T-helper 2 cell treated with Interferon-gamma antibody and Interleukin-4, amounts not matched to agents 5 μg/mL and 100 μg/mL, for 36 hours (primary cell): ENCODE results near the gene TNFSF11.

ENCODE experiments used
- DNase-seq: peaks from one replicate; pipeline ENCODE4 v3.0.0; 2021; ENCODE audit warnings: low spot score
- H3K27ac Mint-ChIP-seq: one replicate; pipeline ENCODE4 v1.8.0; 2021; ENCODE audit warnings: mild to moderate bottlenecking, mixed read lengths
- H3K27me3 Mint-ChIP-seq: one replicate; pipeline ENCODE4 v1.8.0; 2021; ENCODE audit warnings: low read depth, mixed read lengths
- H3K36me3 Mint-ChIP-seq: one replicate; pipeline ENCODE4 v1.8.0; 2021; ENCODE audit warnings: low read depth, mixed read lengths
- H3K4me1 Mint-ChIP-seq: one replicate; pipeline ENCODE4 v1.8.0; 2021; ENCODE audit warnings: low read depth, mixed read lengths
- H3K4me3 Mint-ChIP-seq: one replicate; pipeline ENCODE4 v1.8.0; 2022; ENCODE audit warnings: mild to moderate bottlenecking, moderate library complexity, mixed read lengths
- H3K9me3 Mint-ChIP-seq: one replicate; pipeline ENCODE4 v1.8.0; 2021; ENCODE audit warnings: mixed read lengths

Gene TNFSF11

DNA sequence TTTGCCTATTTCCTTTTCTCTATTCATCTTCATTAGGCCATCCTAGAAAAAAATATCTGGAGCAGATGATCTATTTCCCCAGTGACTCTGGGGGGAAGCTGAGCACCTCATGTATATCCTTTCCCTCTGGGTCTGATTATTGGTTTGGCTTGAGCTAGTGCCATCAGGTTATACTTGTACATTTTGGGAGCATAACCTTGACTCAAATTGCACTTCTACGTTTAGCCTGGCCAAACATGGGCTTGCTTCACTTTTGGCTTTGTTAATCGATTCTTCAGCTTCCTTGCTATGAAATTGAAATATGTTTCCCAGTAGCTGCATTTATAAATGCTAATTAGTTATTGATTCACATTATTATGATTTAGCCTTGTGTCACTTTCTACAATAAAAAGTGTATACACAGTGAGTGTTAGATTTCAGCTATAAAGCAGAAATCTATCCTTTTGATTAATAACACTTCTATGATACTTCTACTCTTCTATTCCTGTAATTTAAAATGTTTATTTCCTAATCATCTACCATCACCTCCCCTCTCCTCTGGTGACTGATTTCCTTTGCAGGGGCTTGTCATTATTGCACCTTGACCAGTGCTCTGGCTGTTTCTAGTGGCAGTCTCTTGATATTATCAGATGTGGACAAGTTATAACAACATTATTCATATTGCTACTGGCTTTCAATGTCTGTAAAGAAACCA is 37.3 kb downstream of the TNFSF11 start:
- Mint-ChIP-seq H3K9me3 (no peaks in the 10 kb centered on the region), H3K4me1 (no peaks in the 10 kb centered on the region), H3K27me3 (peaks cover 2% of the 10 kb centered on the region), H3K36me3 (no peaks in the 10 kb centered on the region), H3K27ac (no peak overlapping the region), H3K4me3 (no peak overlapping the region)
- no peak for DNase-seq

DNA sequence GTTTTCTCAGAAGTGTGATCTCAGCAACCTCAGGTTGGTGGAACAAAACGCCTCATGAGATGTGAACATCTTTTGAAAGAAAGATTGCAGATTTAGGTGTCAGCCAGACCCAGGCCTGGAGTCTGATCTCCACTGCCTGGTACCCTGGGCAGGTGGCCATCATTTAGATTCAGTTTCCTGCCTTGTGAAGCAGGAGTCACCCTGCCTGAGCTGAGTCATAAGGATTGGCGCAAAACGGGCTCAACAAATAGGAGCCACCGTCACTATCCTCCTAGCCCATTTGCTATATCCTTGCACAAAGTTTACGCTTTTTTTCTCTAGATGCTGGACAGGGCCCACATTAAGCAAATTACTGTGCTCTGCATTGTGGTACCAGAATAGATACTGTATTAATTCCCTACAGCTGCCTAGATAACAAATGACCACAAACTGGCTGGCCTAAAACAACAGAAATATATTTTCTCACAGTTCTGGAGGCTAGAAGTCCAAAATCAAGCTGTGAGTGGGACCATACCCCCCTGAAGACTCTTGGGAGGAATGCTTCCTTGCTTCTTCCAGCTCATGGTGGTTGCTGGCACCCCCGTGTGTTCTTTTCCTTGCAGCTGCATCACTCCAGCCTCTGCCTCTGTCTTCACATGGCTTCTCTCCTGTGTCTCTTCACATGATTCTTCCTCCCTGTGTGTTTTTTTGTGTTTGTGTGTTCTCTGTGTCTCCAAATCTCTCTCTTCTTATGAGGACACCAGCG is 38.2 kb downstream of the TNFSF11 start:
- Mint-ChIP-seq H3K4me3 (no peak overlapping the region), H3K9me3 (no peaks in the 10 kb centered on the region), H3K36me3 (no peaks in the 10 kb centered on the region), H3K27me3 (peaks cover 1% of the 10 kb centered on the region), H3K27ac (no peak overlapping the region), H3K4me1 (no peaks in the 10 kb centered on the region)
- no peak for DNase-seq

DNA sequence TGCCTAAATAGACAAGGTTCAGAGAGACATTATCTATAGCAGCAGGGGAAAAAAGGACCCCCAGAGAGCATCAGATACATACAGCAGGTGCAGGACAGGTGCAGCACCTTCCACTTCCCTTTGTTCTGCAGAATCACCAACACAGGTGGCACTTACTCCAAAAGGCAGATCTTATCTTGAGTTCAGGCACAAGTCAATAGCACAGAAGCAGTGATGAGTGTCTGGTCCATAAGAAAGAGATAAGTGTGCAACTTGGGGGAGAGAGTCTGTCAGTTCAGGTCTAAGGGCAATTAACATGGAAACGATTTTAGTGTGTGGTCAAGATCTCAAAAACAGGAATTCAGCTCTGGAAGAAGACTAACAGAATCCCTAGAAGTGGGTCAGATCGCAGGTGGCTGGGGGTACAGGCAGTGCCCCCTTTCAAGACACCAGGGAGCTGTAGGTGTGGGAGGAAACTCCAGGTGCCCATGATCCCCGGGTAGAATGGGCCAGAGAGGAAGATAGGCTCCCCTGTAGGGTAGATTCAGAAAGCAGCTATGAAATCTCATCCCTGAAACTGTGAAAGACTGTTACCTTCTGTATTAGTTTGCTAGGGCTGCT is 40.6 kb downstream of the TNFSF11 start:
- H3K27me3 Mint-ChIP-seq: peaks cover 2% of the 10 kb centered on the region
- no peaks in the 10 kb centered on the region for H3K4me1 Mint-ChIP-seq
- no peaks in the 10 kb centered on the region for H3K36me3 Mint-ChIP-seq
- H3K9me3 Mint-ChIP-seq: no peaks in the 10 kb centered on the region
- DNase-seq: no peak
- no peak overlapping the region for H3K27ac Mint-ChIP-seq
- no peak overlapping the region for H3K4me3 Mint-ChIP-seq

DNA sequence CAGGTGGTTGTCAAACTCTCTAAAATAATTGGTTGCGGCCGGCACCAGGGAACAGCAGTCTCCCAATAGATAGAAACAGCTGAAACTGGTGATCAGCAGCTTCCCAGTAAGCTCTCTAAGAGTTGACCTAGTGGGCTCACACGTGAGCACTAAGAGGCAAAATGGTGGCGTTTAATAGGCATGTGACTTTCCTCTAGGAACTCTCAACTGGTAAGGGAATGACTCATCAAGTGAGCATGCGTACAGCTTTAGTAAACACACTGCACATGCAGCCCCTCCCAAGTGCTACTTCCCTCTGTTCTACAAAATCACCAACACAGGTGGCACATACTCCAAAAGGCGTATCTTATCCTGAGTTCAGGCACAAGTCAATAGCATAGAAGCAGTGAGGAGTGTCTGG is 41.7 kb downstream of the TNFSF11 start:
- Mint-ChIP-seq H3K27ac (no peak overlapping the region), H3K36me3 (no peaks in the 10 kb centered on the region), H3K4me1 (no peaks in the 10 kb centered on the region), H3K4me3 (no peak overlapping the region), H3K27me3 (peaks cover 6% of the 10 kb centered on the region), H3K9me3 (no peaks in the 10 kb centered on the region)
- DNase-seq: no peak

DNA sequence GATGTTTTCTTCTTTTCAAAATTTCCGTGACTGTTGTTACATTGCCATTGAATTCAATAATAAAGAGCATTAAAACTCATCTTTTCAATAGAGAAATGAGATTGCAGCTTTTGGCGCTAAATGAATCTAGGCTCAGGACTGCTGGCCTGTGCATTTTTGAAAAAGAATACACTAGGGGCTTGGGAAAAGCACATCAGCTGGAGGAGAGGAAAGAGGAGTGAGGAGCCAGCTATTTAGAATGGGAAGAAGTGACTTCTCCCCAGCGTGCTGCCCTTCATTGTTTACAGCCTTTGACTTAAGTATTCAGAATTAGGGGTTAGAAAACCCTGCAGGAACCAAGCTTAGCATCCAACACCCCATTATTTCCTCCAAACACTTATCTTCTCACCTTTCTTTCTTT is 43.3 kb downstream of the TNFSF11 start:
- peaks cover 11% of the 10 kb centered on the region for H3K27me3 Mint-ChIP-seq
- H3K27ac Mint-ChIP-seq: no peak overlapping the region
- H3K9me3 Mint-ChIP-seq: no peaks in the 10 kb centered on the region
- H3K4me3 Mint-ChIP-seq: no peak overlapping the region
- no peaks in the 10 kb centered on the region for H3K36me3 Mint-ChIP-seq
- no peak for DNase-seq
- H3K4me1 Mint-ChIP-seq: no peaks in the 10 kb centered on the region

DNA sequence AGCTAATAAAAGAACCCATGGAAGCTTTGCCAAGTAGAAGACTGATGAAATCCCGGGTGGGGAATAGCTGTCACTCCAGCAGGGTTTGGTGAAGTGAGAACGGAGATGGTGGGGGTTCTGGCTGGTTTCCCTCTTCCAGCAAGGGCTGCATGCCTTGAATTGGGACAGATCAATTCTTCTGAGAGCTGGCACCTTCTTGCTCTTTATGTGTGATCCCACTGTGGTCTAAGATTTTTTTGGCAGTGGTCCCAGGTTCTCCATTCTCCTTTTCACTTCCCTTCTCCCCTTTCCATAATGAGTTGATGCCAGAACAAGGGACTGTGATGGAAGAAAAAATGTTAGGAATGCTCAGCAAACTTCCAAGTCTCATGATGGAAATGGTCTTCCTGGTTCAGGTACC is 50.0 kb downstream of the TNFSF11 start:
- Mint-ChIP-seq H3K36me3 (no peaks in the 10 kb centered on the region), H3K4me1 (no peaks in the 10 kb centered on the region), H3K27me3 (peaks cover 17% of the 10 kb centered on the region), H3K4me3 (no peak overlapping the region), H3K27ac (no peak overlapping the region), H3K9me3 (no peaks in the 10 kb centered on the region)
- no peak for DNase-seq

DNA sequence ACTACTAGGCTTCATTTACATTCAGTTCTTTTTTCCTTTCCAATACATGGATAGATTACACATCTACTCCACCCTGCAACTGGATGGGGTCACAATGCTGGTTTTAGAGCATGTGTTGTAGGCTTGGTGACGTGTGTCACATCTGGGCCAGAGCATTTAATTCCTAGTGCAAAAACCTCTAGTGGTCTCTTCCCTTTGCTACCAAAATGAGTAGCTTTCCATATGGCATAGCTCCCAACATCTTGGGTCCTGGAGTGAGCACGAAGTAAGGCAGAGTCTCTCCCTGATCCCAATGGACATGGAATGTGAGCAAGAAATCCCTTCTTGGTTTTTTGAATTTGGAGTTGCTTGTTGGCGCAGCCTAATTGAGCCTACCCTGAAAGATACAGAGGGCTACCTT is 51.7 kb downstream of the TNFSF11 start:
- no peaks in the 10 kb centered on the region for H3K36me3 Mint-ChIP-seq
- H3K4me3 Mint-ChIP-seq: no peak overlapping the region
- peaks cover 14% of the 10 kb centered on the region for H3K27me3 Mint-ChIP-seq
- DNase-seq: no peak
- no peaks in the 10 kb centered on the region for H3K9me3 Mint-ChIP-seq
- H3K27ac Mint-ChIP-seq: no peak overlapping the region
- H3K4me1 Mint-ChIP-seq: no peaks in the 10 kb centered on the region

DNA sequence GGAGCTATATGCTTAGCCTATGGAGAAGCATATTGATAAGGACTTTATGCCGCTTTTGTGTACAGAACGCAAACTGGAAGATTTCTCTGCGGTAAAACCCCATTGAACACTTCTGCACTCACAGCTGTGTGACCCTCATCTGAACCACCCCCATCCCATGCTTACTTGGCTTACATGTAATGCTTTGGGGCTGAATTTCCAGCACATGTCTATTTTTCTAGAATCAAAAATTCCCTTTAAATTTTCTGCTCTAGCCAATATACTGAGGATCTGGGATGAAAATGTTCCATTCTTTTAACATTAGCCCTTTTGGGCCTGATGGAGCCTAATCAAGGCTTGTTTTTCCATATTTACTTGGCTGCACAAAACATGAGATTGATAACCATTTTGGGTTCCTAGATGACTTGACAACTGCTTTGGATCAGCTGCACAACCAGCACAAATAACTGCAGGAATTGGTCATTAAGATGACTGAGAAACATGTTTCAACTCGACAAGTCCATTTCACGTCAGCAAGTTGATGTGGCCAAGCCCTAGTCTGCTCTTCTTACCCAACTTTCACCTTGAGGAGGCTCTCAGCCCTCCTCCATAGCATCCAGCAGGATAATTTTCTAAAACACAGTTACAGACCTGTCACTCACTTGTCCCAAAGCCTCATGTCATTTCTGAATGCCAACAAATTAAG is 52.4 kb downstream of the TNFSF11 start:
- no peaks in the 10 kb centered on the region for H3K9me3 Mint-ChIP-seq
- H3K4me1 Mint-ChIP-seq: no peaks in the 10 kb centered on the region
- no peak overlapping the region for H3K4me3 Mint-ChIP-seq
- H3K27me3 Mint-ChIP-seq: peaks cover 12% of the 10 kb centered on the region
- no peaks in the 10 kb centered on the region for H3K36me3 Mint-ChIP-seq
- DNase-seq: no peak
- H3K27ac Mint-ChIP-seq: no peak overlapping the region

DNA sequence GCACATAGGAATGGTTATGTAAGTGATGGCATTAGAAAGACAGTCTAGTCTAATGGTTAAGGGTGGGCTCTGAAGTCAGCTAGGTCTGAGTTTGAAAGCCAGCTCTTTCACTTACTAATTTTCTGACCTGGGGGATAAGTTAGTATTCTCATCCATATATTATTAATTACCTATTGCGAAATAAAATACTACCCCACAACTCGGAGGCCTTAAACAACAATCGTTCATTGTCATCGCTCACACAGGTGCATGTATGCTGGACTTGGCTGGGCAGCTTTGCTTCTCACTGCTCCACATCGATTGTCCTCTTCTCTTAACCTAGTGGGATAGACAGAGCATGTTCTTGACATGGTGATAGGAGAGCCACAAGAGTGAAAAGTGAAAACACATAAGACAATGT is 54.7 kb downstream of the TNFSF11 start:
- no peaks in the 10 kb centered on the region for H3K36me3 Mint-ChIP-seq
- peaks cover 11% of the 10 kb centered on the region for H3K27me3 Mint-ChIP-seq
- H3K27ac Mint-ChIP-seq: no peak overlapping the region
- H3K4me1 Mint-ChIP-seq: no peaks in the 10 kb centered on the region
- H3K9me3 Mint-ChIP-seq: no peaks in the 10 kb centered on the region
- DNase-seq: no peak
- no peak overlapping the region for H3K4me3 Mint-ChIP-seq

DNA sequence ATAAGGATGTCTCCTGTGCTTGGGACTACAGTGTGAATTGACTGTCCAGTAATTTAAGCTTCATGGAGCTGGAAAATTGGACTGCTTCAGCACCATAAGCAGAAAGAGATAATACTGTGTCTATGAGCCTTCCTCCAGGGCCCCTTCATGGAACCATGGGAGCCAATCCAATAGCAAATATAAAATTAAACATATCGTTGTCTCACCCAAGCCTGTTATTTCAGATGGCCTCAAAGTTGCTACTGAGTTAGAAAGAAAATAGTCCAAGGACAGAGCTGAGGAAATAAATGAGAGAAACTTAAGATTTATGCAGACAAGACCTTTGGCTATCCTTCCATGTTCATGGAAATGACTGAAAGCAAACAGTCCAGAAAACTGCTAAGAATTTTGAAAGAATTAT is 57.2 kb downstream of the TNFSF11 start:
- H3K36me3 Mint-ChIP-seq: no peaks in the 10 kb centered on the region
- peaks cover 10% of the 10 kb centered on the region for H3K27me3 Mint-ChIP-seq
- no peaks in the 10 kb centered on the region for H3K4me1 Mint-ChIP-seq
- DNase-seq: no peak
- H3K4me3 Mint-ChIP-seq: no peak overlapping the region
- no peaks in the 10 kb centered on the region for H3K9me3 Mint-ChIP-seq
- H3K27ac Mint-ChIP-seq: no peak overlapping the region

DNA sequence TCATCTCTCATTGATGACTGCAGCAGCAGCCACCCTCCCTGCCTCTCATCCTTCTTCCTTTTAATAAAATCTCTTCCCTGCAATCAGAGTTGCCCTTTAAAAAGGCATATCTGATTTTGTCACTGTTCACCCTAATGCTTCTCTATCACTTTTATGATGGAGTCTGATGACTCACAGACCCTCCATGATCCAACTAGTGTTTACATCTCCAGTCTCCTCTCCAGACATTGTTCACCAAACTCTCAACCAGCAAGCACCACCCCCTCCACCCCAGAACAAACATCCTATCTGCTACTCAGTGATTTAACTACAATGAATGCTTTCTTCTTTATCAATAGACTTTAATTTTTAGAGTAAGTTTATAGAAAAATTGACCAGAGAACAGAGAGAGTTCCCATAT is 59.5 kb downstream of the TNFSF11 start:
- peaks cover 11% of the 10 kb centered on the region for H3K27me3 Mint-ChIP-seq
- H3K27ac Mint-ChIP-seq: no peak overlapping the region
- no peaks in the 10 kb centered on the region for H3K36me3 Mint-ChIP-seq
- no peak for DNase-seq
- H3K9me3 Mint-ChIP-seq: no peaks in the 10 kb centered on the region
- H3K4me1 Mint-ChIP-seq: no peaks in the 10 kb centered on the region
- no peak overlapping the region for H3K4me3 Mint-ChIP-seq

DNA sequence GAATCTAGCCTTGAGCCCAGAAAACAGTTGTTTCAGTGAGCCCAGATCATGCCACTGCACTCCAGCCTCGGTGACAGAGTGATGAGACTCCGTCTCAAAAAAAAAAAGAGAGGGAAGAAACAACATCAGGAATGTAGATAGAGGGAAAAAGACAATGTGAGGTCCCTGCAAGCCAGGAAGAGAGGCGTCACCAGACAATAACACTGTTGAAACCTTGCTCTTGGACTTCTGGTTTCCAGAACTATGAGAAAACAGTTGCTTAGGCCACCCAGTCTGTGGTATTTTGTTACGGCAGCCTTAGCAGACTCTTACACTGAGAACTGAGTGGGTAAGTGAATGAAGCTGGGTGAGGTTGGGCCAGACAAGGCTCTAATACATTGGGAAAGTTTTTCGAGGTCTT is 64.1 kb downstream of the TNFSF11 start:
- no peak for DNase-seq
- H3K36me3 Mint-ChIP-seq: no peaks in the 10 kb centered on the region
- no peaks in the 10 kb centered on the region for H3K4me1 Mint-ChIP-seq
- peaks cover 10% of the 10 kb centered on the region for H3K27me3 Mint-ChIP-seq
- H3K27ac Mint-ChIP-seq: no peak overlapping the region
- no peak overlapping the region for H3K4me3 Mint-ChIP-seq
- no peaks in the 10 kb centered on the region for H3K9me3 Mint-ChIP-seq

DNA sequence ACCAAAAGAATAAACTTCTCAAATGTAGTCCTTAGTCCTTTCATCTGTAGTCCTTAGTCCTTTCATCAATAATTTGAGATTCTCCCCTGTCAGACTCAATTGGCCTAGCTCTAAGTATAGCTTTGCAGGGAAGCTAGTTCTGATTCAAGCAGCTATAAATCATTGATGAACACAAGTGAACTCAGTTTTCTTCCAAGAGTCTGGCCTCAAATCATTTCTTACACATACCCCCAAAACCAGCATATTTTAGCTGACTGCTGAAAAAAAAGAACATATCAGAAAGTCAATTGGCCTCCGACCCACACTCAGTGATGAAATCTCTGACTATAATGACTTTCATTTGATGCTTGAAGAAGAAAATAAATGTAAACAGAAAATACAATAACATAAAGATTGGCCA is 64.9 kb downstream of the TNFSF11 start:
- H3K27me3 Mint-ChIP-seq: peaks cover 6% of the 10 kb centered on the region
- H3K27ac Mint-ChIP-seq: no peak overlapping the region
- H3K4me3 Mint-ChIP-seq: no peak overlapping the region
- DNase-seq: no peak
- no peaks in the 10 kb centered on the region for H3K4me1 Mint-ChIP-seq
- H3K9me3 Mint-ChIP-seq: no peaks in the 10 kb centered on the region
- no peaks in the 10 kb centered on the region for H3K36me3 Mint-ChIP-seq

DNA sequence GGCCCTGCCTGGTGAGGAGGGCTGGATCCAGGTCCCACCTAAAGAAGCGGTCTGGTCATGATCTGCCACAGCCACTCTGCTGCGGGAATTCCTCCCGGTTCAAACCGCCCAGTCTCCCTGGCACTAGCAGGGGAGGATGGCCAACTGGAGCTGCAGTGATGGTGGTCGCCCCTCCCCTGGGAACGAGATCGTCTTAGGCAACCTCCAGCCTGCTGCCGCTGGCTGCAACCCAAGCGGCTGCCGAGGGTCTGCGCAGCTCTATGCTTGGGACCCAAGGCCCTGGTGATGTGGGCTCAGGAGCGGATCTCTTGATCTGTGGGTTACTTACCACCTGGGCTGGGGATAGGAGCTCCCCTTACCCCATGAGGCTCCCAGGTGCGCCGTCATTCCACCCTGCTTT is 69.1 kb downstream of the TNFSF11 start:
- H3K36me3 Mint-ChIP-seq: no peaks in the 10 kb centered on the region
- no peak overlapping the region for H3K4me3 Mint-ChIP-seq
- no peak for DNase-seq
- H3K9me3 Mint-ChIP-seq: no peaks in the 10 kb centered on the region
- H3K27ac Mint-ChIP-seq: no peak overlapping the region
- peaks cover 3% of the 10 kb centered on the region for H3K27me3 Mint-ChIP-seq
- H3K4me1 Mint-ChIP-seq: no peaks in the 10 kb centered on the region
